Esophagus mucosa (tissue), 1 donor: ENCODE measurements around the gene SLC36A3. TPM values are rescaled to one million over a fixed set of nuclear protein-coding genes. Genes with fewer than 3 reads are reported as not detected.
"Not testable (repeated sequence)": the region's sequence is repeated elsewhere in the genome, so short reads cannot be mapped to it uniquely, and the experiment has no call there.

Source experiments
- ATAC-seq: fragments of 200-7000 bp; cut with Tn5 transposase; one replicate; pipeline ENCODE4 v1.9.1; 2020
- total RNA-seq: library from RNA; stranded (reverse); gene quantifications from one replicate; pipeline ENCODE4 v1.2.4, GENCODE V29; 2023
- donor health status: DM: yes; HTN: yes; CAD: no.

Gene SLC36A3
- total RNA-seq, 1 donor from 2014 or later: not detected

DNA sequence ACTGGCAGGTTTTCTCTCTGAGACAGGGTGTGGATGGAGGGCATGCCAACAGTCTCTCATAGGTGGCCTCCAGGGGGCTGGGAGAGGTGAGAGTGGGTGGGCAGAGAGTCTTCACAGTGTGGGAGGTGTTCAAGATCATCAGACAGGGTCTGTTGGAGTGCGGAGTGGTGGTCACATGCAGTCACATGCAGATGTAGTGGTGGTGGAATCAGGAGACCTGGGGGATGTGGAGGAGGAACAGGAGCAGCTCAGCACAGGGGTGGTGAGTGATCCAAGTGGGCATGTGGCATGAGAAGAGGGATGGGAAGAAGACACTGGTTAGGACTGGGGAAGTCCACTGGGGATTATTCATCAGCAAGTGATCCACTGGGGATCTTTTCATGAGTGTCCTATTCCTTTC, 44.8 kb downstream of the SLC36A3 start:
- no peak for ATAC-seq

- ATAC-seq: no peak
Observed at GRCh38 chr5:151258201-151258611, 45.4 kb downstream of the SLC36A3 start.

DNA sequence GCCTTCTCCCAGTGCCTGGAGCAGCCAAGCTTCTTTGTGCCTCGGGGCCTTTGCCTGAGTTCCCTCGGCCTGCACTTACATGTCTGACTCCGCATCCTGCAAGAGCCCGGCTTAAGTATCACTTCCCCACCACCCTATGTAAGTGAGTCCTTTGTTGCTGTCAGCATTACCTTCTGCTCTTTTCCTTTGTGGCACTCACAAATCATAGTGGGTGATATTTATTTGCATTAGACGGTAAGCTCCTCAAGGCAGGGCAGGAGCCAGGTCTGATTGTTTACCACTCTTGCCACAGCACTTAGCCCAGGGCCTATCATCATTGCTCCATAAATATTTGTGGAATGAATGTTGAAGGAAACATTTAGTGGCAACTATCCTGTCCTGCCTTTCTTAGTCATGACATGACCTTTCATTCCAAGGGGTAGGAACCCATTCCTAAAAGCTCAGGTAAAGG, 45.8 kb downstream of the SLC36A3 start:
- peak; percentile 49 for ATAC-seq

DNA sequence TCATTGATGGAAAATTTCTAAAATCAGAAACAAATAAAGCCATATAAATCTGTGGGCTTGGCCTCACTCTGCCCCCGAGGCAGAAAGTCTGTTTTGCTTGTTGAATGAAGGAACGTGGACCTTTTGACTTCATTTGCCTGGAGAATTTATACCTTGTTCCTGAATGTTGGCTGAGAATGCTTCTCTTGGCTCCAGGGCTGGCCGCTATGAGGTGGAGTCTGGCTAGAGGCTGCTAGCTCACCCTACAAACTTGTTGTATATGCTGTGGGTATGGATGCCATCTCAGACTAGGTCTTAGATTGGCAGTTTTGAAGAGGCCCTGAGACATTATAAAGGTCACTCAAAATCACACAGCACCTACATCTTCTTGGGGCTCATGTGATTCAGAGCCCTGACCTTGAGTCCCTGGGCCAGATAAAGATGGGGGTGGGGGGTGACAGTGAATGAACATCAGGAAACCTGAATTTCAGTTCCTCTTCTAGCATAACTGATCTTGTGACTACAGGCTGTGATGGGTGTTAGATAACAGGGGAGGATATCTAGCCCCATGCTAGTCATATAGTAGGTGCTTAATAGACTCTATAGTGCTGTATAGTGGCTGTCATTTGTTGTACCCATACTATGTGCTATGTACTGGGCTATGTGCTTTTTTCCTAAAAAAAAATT, 47.8 kb downstream of the SLC36A3 start:
- no peak for ATAC-seq

DNA sequence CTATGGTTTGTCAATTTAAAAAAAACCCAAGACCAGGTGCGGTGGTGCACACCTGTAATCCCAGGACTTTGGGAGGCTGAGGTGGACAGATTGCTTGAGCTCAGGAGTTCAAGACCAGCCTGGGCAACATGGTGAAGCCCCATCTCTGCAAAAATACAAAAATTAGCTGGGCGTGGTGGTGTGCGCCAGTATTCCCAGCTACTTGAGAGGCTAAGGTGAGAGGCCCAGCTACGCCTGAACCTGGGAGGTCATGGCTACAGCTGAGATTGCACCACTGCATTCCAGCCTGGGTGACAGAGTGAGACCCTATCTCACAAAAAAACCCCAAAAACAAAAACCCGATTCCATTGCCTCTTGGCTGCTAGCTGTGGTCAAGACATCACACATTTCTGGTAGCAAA, 48.6 kb downstream of the SLC36A3 start:
- ATAC-seq: not testable (repeated sequence)

DNA sequence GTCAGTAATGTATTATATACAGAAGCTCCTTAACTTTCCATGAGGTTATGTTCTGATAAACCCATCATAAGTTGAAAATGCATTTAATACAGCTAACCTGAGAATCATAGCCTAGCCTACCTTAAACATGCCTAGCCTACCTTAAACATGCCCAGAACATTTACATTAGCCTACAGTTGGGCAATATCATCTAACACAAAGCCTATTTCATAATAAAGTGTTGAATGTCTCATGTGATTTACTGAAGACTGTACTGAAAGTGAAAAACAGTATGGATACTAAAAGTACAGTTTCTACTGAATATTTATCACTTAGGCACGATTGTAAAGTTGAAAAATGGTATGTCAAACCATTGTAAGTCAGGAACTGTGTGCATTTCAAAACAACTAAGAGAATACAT, 49.0 kb downstream of the SLC36A3 start:
- ATAC-seq: no peak

DNA sequence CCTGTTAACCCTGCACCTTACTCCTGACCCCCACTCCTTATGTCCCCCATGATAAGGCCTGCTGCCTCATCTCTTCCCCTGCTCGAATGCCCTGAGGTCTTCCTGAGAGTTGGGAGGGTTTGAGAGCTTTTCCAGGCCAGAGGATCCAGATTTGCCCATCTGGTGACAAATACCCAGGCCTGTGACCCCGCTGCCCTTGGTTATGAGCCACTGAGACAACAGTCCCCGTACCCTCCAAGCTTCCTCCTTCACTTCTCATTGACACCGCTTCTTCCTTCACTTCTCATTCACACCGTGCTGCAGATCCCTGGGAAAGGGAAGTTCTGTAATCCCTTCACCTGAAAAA, 50.0 kb downstream of the SLC36A3 start:
- ATAC-seq: no peak

- ATAC-seq: peak; percentile 97
Observed at GRCh38 chr5:151252762-151253604, 50.6 kb downstream of the SLC36A3 start, which contains the start of gene GM2A. Gene GM2A (plus strand): TSS chr5:151253185. CDS start chr5:151253217, 32 bp downstream.

GRCh38 chr5:151251621-151252020, 51.9 kb downstream of the SLC36A3 start:
- ATAC-seq: no peak

GRCh38 chr5:151251001-151251551, 52.5 kb downstream of the SLC36A3 start:
- ATAC-seq: no peak

- no peak for ATAC-seq
Observed at GRCh38 chr5:151250346-151251000, 53.1 kb downstream of the SLC36A3 start.

GRCh38 chr5:151249281-151249680, 54.3 kb downstream of the SLC36A3 start:
- no peak for ATAC-seq

- no peak for ATAC-seq
Observed at GRCh38 chr5:151248651-151249050, 54.9 kb downstream of the SLC36A3 start.

DNA sequence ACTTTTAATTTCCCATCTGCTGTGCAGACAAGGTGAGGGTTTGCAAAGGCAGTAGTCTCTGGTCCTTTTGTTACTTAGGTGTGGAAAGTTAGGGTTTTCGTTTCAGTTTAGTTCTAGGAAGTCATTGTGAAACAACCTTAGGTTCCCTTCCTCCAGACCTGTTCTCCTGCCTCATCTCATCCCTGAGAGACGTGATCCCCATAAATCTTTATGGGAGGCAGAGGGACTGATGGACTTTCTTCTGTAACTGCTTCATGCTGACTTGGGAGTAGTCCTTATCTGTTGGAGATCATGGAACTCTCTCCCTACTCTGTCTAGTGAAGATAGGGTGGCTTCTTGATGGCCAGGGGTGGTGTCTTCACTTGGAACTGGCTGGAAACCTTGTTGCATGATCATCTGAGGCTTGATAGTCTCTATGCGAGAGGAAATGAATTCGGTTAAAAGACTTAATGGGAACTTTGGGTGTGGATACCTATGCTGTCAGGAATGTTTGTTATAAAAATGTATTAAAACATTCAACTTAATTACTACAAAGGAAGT, 57.8 kb downstream of the SLC36A3 start:
- ATAC-seq: no peak

GRCh38 chr5:151244206-151244605, 59.4 kb downstream of the SLC36A3 start:
- ATAC-seq: no peak

DNA sequence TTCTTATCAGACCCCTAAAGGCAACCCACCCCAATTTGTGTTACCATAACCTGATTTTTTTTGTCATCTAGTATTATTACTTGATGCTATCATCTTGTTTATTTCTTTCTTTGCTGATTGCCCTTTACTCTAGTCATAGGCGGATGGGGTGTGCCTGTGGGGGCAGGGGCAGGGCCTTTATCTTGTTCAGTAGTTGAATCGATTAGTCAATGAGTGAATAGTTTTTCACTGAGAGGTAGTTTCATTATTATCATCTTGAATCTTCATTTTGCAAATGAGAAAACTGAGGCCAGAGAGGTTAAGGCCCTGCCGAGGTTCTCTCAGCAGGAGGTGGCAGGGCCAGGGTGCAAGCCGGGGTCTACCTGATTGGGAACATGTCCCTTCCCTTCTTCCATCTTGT, 60.0 kb downstream of the SLC36A3 start:
- no peak for ATAC-seq

- no peak for ATAC-seq
Observed at GRCh38 chr5:151243127-151243526, 60.4 kb downstream of the SLC36A3 start.

GRCh38 chr5:151240924-151241635, 62.5 kb downstream of the SLC36A3 start:
- no peak for ATAC-seq

DNA sequence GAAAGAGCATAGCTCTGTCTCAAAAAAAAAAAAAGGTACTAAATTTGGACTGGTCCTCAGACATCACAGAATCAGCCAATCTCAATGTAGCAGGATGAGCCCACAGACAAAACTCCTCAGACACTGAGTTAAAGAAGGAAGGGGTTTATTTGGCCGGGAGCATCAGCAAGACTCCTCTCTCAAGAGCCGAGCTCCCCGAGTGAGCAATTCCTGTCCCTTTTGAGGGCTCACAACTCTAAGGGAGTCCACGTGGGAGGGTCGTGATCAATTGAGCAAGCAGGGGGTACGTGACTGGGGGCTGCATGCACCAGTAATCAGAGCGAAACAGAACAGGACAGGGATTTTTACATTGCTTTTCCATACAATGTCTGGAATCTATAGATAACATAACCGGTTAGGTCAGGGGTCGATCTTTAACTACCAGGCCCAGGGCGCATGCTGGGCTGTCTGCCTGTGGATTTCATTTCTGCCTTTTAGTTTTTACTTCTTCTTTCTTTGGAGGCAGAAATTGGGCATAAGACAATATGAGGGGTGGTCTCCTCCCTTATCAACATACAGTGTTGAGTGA, 63.2 kb downstream of the SLC36A3 start:
- not testable (repeated sequence) for ATAC-seq

DNA sequence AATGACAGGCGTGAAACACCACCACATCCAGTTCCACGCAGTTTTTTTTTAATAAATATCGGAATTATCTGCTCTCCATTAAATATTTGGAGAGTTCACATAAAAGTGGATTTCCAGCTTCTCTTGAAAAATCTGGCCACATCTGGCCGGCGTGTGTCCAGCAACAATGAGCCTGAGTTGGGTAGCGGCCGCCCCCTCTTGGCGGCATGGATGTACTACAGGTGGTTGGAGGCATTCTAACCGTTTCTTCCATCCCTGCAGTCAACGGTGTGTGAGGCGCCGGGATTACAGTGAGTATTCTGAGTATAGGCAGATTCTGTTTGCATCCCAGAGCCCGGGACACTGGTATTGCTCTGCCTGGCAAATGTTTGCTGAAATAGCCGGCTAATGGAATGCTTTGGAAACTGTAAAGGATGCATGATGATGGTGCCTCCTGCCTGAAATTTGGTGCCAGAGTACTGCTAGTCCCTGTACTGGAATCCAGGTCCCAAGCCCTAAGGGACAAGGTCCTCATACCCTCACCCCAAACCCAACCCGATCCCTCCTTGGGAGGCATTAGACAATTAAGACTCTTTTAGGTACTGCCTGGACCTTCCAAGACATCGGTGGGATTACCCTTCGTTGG, 64.2 kb downstream of the SLC36A3 start:
- peak; percentile 82 for ATAC-seq

DNA sequence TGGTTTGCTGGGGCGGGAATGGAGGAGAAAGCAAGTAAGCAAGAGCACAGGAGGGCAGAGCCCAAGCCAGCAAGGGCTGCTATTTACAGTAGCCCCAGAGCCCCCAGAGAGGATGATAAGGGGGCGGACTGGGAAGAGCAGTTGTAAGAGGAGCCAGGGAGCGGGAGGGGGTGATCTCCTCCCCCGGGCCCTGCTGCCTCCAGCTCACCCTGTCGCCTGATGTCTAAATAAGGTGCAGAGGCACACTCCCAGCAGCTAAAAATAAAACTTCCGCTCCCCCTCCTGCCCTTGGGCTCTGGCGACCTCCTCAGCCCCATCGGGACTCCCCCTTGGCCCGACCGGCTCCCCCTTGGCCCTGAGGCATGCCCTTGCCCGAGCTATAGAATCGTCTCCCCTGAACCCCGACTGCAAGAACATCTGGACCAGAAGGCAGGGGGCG, 65.2 kb downstream of the SLC36A3 start:
- peak; percentile 29 for ATAC-seq
